Measurements from ENCODE around the gene ATP6V1F. TPM values are rescaled to one million over a fixed set of nuclear protein-coding genes. Genes with fewer than 3 reads are reported as not detected.

Gene ATP6V1F
- total RNA-seq, 1 donor from 2014 or later, result 123 TPM

GRCh38 chr7:128830231-128831177 is 32.2 kb upstream of the ATP6V1F start, which contains the start of gene FLNC:
TSS of gene FLNC (plus strand) at chr7:128830406. CDS start at chr7:128830638, 232 bp downstream.
- Mint-ChIP-seq H3K9me3 (no peaks in the 10 kb centered on the region), H3K36me3 (peaks cover 2% of the 10 kb centered on the region), H3K27me3 (ENCODE audit: low read depth) (peaks cover 8% of the 10 kb centered on the region), H3K4me1 (peaks cover 61% of the 10 kb centered on the region), H3K4me3 (peak within 1 kb of the TSS; percentile 88), H3K27ac (peak within 1 kb of the TSS; percentile 98)
- DNase-seq (ENCODE audit: low spot score in 2 of 2, unreplicated experiment in 2 of 2), result peak; percentile 66 to 80
- no peak for TF ChIP-seq CTCF (IDR thresholded peaks at IDR 0.05; ENCODE audit: unreplicated experiment)

- Mint-ChIP-seq H3K27me3 (ENCODE audit: low read depth) (peaks cover 8% of the 10 kb centered on the region), H3K4me1 (peaks cover 61% of the 10 kb centered on the region), H3K36me3 (peaks cover 3% of the 10 kb centered on the region), H3K9me3 (no peaks in the 10 kb centered on the region), H3K27ac (peak overlapping the region; percentile 98), H3K4me3 (peak overlapping the region; percentile 88)
- TF ChIP-seq CTCF (IDR thresholded peaks at IDR 0.05; ENCODE audit: unreplicated experiment), result no peak
- DNase-seq (ENCODE audit: low spot score in 2 of 2, unreplicated experiment in 2 of 2), result peak in 1 of 2 experiments; percentile 66
Measured at GRCh38 chr7:128831178-128831993, 31.3 kb upstream of the ATP6V1F start.

DNA sequence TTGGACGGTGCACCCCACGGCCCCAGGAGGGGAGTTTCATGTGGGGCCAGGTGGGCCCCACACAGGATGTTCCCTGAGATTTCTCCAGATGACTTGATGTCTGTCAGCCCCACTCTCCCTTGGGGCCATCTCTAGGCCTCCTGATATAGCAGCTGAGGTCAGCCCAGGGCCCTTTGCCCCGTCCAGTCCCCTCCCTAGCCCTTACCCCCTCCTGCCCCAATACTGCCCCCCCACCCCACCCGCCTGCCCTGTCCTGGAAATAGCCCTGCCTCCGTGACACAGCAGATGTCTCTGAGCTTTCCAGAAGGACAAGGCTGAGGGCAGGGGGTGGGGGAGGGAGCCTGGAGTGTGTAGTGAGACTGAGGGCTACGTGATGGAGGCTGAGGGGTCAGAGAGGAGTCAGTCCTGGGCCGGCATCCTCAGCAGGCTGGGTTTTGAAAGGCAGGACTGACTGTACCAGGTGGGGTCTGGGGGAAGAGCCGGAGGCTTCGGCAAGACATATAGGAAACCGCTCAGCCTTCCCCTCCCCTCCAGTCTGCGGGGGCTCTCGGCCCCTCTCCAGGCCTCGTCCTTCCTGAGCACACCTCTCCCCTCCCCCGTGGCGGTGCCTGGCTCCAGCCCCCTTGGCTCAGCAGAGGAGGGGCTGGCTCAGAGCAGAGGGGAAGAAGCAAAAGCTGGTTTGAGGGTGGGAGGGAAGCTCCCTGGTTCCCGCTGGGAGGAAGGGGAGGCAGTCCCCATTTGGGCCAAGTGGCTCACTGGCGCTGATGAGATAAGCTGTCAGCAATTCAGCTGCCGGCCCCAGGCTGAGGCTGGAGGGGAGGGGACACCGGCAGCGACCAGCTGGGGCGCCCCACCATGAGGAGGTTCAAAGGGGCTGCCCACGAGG is 30.4 kb upstream of the ATP6V1F start:
- Mint-ChIP-seq H3K9me3 (no peaks in the 10 kb centered on the region), H3K27ac (peak overlapping the region; percentile 98), H3K4me1 (peaks cover 57% of the 10 kb centered on the region), H3K4me3 (peak overlapping the region; percentile 88), H3K27me3 (ENCODE audit: low read depth) (peaks cover 8% of the 10 kb centered on the region), H3K36me3 (peaks cover 6% of the 10 kb centered on the region)
- DNase-seq (ENCODE audit: low spot score in 2 of 2, unreplicated experiment in 2 of 2), result peak; percentile 60 to 81
- TF ChIP-seq CTCF (IDR thresholded peaks at IDR 0.05; ENCODE audit: unreplicated experiment), result no peak

GRCh38 chr7:128832880-128833147 is 29.8 kb upstream of the ATP6V1F start:
- TF ChIP-seq CTCF (IDR thresholded peaks at IDR 0.05; ENCODE audit: unreplicated experiment), result no peak
- H3K4me3 Mint-ChIP-seq, result peak overlapping the region; percentile 88
- no peaks in the 10 kb centered on the region for H3K9me3 Mint-ChIP-seq
- H3K27me3 Mint-ChIP-seq (ENCODE audit: low read depth), result peaks cover 8% of the 10 kb centered on the region
- DNase-seq (ENCODE audit: low spot score in 2 of 2, unreplicated experiment in 2 of 2), result no peak
- peak overlapping the region; percentile 98 for H3K27ac Mint-ChIP-seq
- peaks cover 54% of the 10 kb centered on the region for H3K4me1 Mint-ChIP-seq
- peaks cover 6% of the 10 kb centered on the region for H3K36me3 Mint-ChIP-seq
